GM19240 (cell line): ENCODE measurements around the gene TAF4.
"Not testable (repeated sequence)": the region's sequence is repeated elsewhere in the genome, so short reads cannot be mapped to it uniquely, and the experiment has no call there.

Experiments used
- DNase-seq: peaks from one replicate; pipeline ENCODE4 v3.0.0; 2011; ENCODE audit warnings: low spot score; ENCODE audit not compliant: insufficient read length

The TAF4 gene

DNA sequence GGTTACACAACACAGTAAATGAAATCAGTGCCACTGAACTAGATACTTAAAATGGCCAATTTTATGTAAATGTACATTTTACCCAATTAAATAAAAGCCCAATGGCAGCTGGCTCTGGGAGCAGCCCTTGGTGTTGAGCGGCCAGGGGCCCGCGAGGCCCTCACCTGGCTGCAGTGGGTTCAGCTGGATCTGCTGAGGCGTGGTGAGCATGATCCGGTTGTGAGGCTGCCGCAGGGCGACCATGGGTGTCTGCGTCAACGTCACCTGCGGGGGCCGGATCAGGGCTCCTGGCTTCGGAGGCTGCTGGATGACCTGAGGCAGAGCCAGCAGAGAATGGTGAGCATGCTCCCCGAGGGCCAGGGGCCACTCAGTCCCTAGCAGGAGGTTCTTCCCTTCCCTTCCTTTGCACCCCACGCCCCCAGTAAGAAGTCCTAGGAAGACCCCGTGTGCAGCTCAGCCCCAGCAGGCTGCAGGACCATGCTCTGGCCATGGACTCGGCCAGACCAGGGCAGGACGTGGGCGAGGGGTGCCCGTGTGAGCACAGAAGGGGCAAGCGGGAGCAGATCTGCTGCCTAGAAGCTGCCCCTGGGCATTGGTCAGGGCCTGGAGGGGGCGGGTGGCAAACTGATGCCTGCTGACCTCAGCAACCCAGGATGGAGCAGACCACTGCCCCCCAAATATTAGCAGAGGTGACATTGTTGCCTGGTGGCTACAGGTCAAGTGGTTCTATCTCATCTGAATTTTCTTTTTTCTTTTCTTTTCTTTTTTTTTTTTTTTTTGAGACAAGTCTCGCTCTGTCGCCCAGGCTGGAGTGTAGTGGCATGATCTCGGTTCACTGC is 61.9 kb downstream of the TAF4 start:
- no peak for DNase-seq

DNA sequence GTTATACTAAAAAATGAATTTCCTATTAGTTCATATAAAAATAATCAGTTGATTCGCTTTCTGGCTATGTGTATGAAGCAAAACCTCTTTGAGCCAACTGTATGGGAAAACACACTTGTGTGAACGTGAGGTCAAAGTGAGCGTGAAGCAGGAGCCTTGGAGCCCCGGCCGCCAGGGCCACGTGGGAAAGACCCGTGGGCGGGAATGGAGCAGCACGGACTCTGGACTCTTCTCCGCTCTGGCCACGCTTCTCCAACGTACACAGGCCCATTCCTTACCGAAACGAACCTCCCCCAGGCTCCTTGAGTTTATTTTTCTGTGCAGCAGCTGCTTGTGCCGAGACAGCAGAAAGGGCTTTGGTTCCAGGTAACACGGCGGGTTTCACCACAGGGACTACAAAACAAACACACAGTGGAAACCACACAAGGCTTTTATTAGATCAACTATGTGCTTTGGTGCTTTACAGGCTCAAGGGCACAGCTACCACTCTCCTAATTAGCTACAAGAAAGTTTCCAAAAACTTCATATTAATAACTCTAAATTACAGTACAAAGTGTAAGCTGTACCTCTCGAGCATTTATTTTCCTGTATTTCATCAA is 62.7 kb downstream of the TAF4 start:
- DNase-seq = no peak

DNA sequence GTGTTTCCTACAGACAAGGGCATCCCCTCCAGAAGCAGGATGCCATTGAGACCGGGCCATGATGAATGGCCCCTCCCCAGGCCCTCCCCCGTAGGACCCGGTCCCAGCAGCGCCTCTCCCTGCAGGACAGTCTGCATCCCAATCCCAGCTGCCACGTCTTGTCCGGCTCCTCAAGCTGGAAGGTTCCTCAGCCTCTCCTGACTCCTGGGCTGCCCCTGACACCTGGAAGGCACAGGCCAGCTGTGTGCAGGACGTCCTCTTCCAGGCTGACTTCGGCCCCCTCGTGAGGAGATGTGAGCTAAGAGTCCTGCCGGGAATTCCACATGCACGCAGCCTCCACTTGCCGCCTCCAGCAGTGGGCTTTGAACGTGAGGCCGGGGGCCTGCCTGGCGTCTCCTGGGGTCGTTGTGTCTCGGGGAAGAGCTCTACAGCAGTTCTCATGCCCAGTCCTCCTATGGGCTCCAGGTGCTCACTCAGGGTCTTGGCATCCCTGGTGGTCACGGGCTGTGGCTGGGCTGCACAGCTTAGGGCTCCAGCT is 64.4 kb downstream of the TAF4 start:
- DNase-seq = no peak

- DNase-seq = no peak
Measured at GRCh38 chr20:61998343-61999121, 67.1 kb downstream of the TAF4 start.

DNA sequence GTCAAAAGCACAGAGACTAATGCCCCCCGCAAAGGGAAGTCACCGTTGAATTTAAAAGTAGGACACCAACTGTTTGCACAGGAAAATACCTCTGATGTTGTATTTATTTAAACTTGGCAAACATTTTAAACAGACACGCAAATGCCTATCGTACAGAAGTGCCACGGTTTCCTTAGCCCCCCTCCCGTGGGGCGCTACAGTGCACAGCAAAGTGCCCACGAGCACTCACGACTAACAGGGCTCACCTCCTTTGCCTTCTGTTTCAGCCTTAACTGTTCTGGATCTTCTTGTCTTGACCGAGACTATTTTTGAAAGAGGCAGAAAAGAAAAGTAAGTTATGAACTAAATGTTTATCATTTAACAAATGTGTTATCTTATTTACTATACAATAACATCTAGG is 67.8 kb downstream of the TAF4 start:
- DNase-seq = no peak

DNA sequence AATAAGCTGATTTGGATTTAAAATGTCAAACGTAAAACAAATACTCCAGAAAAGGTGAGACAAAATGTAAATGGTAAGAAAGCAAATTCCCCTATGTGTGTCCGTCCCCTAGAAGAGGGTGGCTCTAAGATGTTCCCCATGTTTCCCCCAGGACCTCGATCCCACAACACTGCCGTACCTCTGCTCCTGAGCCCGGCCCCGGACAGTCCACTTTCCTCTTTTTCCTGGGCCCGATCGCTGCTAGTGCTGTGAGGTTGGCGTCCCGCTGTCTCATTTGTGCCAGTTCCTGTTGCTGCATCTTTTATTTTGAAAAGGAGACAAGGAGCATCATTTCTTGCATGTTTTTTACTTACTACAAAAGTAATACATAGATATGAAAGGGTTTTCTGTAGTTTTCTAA is 68.3 kb downstream of the TAF4 start:
- DNase-seq = no peak

- no peak for DNase-seq
Measured at GRCh38 chr20:61994546-61994945, 71.1 kb downstream of the TAF4 start.

DNA sequence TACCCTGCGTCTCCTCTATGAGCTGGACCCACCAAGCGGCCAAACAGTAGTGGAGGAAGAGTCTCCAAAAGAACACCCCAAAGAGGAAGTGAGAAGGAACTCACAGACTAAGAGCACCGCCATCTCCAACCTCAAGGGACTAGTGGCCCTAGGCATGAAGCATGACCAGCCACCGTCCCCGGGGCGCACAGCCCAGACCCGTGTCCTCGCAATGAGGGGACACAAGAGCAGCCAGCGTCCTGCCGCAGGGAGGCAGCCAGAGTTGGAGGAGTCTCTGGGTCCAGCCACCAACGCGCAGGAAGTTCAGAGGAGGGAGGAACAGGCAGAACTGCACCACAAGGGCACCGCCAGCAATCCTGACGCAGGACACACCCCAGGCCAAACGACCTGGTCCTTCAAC is 72.6 kb downstream of the TAF4 start:
- DNase-seq = no peak

DNA sequence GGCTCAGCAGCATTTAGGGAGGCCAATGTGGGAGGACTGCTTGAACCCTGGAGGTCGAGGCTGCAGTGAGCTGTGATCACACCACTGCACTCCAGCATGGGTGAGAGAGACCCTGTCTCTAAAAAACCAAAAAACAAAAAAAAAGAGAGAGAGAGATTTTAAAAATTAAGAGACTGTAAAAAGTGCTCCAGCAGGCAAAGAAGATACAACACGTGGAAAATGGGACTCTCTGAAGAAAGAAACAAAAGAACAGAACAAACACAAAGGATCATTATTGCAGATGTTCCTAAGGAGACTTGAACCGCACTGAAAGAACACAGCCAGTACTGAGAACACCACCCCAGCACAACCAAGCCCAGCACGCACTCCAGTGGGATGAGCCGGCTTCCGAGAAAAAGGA is 74.2 kb downstream of the TAF4 start:
- no peak for DNase-seq

GRCh38 chr20:61990484-61990883 is 75.2 kb downstream of the TAF4 start:
- DNase-seq = no peak

DNA sequence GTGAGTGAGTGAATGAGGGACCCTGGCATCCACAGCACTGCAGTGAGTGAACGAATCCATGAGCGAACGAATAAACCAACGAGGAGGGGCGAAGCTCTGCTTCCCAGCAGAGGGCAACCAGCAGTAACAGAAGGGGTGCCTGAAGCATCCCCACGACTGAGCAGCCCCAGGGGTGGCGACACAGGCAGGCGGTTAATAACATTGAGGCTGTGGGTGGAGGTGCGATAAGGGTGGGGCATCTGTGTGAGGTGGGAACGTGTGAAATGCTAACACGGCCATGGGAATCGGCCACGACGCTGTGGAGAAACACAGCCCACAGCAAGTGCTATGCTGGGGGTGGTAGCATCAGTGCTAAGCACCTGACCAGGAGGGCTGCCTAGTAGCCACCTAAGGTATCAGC is 75.9 kb downstream of the TAF4 start:
- no peak for DNase-seq

DNA sequence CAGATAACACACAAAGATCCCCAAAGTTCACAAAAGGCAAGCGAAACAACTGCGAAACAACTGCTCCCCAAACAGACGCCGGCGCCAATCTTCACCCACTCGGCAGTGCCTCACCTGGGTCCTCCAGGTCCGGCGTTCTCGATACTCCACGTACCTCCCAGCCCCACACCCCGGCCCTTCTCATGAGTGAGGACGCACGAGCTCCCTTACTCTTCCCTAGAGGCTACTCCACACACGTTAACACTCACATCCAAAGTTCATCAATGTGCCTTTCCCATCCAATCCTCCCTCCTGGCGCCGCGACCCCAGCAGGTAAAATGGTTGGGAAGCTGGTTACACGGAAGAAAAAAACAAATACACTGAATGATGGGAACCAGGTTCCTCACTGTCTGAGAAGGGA is 77.0 kb downstream of the TAF4 start:
- no peak for DNase-seq

- no peak for DNase-seq
Measured at GRCh38 chr20:61986762-61987321, 78.8 kb downstream of the TAF4 start.

DNA sequence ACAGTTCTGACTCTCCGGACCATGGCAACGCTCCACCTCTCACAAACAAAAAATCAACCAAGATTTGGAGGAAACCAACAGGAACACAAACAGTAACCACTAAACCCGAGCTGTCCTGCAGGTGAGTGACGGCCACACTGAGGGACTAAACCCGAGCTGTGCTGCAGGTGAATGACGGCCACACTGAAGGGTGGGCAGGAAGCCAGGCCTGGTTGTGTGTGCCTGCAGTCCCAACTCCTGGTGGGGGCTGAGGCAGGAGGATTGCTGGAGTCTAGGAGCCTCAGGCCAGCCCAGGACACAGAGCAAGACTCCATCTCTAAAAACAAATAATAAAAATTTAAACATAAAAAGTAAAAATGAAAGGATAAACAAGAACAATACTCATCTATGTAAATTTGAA is 80.6 kb downstream of the TAF4 start:
- no peak for DNase-seq

- not testable (repeated sequence) for DNase-seq
Measured at GRCh38 chr20:61984431-61984830, 81.2 kb downstream of the TAF4 start.

DNA sequence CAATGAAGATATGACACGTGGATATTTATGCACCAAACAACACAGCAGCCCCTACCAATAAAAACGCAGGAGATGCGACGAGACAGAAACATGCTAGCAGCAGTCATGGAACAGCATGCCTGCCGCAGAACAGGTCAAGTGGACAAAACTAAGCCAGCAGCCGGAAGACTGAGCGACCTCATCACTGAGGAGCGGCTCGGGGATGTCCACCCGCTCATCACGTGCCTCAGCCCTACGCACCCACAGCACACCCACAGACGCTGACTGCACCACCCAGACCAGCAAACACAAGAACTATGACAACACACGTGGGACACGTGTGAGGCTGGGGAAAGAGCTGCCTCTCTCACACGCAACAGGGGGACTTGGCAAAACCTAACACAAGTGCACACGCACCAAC is 81.7 kb downstream of the TAF4 start:
- no peak for DNase-seq

DNA sequence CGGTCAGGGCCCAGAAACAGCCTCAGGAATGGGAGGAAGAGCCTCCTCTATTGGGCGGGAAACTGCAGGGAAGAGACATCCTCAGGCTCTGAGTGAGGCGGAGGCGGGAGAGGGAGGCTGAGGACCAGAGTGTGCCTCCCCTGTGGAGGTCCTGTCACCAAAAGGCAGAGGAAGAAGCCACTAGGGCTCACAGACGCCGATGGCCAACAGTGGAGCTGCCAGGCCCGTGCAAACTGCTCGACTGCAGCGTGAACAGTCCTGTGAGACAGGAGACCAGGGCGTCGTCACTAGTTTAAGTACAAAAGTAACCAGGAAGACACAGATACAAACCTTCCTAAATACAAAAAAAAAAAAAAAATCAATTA is 82.7 kb downstream of the TAF4 start:
- no peak for DNase-seq

DNA sequence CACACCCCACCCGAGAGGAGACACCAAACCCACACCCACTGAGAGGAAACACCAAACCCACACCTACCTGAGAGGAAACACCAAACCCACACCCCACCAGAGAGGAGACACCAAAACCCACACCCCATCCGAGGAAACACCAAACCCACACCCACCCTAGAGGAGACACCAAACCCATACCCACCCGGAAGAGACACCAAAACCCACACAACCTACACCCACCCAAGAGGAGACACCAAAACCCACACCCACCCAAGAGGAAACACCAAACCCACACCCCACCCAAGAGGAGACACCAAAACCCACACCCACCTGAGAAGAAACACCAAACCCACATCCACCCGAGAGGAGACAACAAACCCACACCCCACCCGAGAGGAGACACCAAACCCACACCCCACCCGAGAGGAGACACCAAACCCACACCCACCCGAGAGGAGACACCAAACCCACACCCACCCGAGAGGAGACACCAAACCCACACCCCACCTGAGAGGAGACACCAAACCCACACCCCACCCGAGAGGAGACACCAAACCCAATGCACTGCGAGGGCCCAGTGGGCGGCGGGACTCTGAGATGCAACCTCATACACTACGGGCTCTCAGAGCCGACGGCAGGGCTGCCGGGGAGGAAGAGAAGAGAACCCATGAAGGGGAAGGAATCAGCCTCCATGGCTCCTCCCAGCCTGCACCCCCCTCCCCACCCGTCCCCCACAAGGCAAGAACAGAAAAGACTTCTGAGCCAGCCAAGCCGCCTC is 83.3 kb downstream of the TAF4 start:
- DNase-seq = no peak

- DNase-seq = not testable (repeated sequence)
Measured at GRCh38 chr20:61981691-61982090, 84.0 kb downstream of the TAF4 start.

GRCh38 chr20:61980647-61981583 is 84.8 kb downstream of the TAF4 start:
- no peak for DNase-seq
